Nephron progenitor cell (in vitro differentiated cells): ENCODE data around the gene CGB7.

ENCODE experiments used
- DNase-seq: peaks from one replicate; pipeline ENCODE4 v3.0.0; 2021
- H3K27ac Mint-ChIP-seq: 2 replicates; pipeline ENCODE4 v1.8.0; 2021; ENCODE audit warnings: mild to moderate bottlenecking, moderate library complexity, mixed read lengths
- H3K27me3 Mint-ChIP-seq: 2 replicates; pipeline ENCODE4 v1.8.0; 2021; ENCODE audit warnings: mild to moderate bottlenecking, low read depth, mixed read lengths; ENCODE audit not compliant: poor library complexity
- H3K36me3 Mint-ChIP-seq: 2 replicates; pipeline ENCODE4 v1.8.0; 2021; ENCODE audit warnings: low read depth, mixed read lengths
- H3K4me1 Mint-ChIP-seq: 2 replicates; pipeline ENCODE4 v1.8.0; 2021; ENCODE audit warnings: mixed read lengths
- H3K4me3 Mint-ChIP-seq: 2 replicates; pipeline ENCODE4 v1.8.0; 2021; ENCODE audit warnings: mild to moderate bottlenecking, moderate library complexity, mixed read lengths
- H3K9me3 Mint-ChIP-seq: 2 replicates; pipeline ENCODE4 v1.8.0; 2021; ENCODE audit warnings: mild to moderate bottlenecking, moderate library complexity, mixed read lengths
- TF ChIP-seq, protein P1 (sequence below): fragments of 200-600 bp; sonication (generic); IDR thresholded peaks from 2 replicates; pipeline ENCODE4 v1.5.0; 2021; ENCODE audit warnings: antibody characterized with exemption

The CGB7 gene

DNA sequence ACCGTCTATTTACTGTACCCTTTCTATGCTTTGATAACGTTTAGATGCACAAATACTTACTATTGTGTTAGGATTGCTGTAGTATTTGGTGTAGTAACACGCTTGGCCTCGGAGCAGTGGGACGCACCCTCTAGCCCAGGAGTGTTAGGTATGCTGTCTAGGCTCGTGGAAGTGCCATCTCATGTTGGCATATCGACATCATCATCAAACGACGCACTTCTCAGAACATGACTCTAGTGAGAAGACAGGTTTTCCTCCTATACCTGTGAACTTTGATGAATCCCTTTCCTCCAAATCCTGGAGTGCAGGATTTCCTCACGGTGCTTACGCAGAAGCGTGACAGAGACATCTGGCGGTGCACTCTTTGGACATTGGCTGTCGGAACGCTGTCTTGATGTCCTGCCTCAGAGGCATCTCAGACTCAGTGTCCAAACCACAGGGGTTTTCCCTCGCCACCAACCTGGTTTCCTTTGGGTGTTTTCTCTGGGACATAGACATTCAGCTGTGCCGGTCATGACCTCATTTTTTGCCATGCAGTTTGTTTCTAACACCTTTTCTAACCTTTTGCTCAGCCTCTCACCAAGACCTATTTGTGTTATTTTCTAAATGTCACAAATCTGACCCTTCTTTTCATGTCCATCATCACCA, 34.0 kb upstream of the CGB7 start:
- H3K36me3 Mint-ChIP-seq, result peaks cover 74% of the 10 kb centered on the region
- TF ChIP-seq, protein P1, sequence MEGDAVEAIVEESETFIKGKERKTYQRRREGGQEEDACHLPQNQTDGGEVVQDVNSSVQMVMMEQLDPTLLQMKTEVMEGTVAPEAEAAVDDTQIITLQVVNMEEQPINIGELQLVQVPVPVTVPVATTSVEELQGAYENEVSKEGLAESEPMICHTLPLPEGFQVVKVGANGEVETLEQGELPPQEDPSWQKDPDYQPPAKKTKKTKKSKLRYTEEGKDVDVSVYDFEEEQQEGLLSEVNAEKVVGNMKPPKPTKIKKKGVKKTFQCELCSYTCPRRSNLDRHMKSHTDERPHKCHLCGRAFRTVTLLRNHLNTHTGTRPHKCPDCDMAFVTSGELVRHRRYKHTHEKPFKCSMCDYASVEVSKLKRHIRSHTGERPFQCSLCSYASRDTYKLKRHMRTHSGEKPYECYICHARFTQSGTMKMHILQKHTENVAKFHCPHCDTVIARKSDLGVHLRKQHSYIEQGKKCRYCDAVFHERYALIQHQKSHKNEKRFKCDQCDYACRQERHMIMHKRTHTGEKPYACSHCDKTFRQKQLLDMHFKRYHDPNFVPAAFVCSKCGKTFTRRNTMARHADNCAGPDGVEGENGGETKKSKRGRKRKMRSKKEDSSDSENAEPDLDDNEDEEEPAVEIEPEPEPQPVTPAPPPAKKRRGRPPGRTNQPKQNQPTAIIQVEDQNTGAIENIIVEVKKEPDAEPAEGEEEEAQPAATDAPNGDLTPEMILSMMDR, result no peak
- no peaks in the 10 kb centered on the region for H3K9me3 Mint-ChIP-seq
- no peaks in the 10 kb centered on the region for H3K27me3 Mint-ChIP-seq
- no peak for DNase-seq
- H3K27ac Mint-ChIP-seq, result peak overlapping the region; percentile 74
- H3K4me1 Mint-ChIP-seq, result peaks cover 24% of the 10 kb centered on the region
- no peak overlapping the region for H3K4me3 Mint-ChIP-seq

DNA sequence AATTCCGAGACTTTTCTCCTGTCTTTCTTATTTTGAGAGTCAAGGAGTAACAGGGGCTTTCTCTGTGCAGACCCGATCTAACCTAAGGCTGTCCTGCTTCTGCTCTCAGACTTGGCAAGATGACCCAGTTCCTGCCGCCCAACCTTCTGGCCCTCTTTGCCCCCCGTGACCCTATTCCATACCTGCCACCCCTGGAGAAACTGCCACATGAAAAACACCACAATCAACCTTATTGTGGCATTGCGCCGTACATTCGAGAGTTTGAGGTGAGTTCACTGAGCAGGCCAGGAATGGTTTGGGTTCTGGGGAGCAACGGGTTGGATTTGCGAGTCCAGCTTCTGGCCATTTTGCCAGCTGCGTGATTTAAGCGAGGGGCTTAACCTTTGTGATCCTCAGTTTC, 28.7 kb upstream of the CGB7 start:
- Mint-ChIP-seq H3K36me3 (peaks cover 43% of the 10 kb centered on the region), H3K27me3 (peaks cover 20% of the 10 kb centered on the region), H3K4me1 (peaks cover 41% of the 10 kb centered on the region), H3K9me3 (peaks cover 3% of the 10 kb centered on the region), H3K4me3 (peak overlapping the region; percentile 98), H3K27ac (peak overlapping the region; percentile 94)
- TF ChIP-seq, protein P1, result no peak
- no peak for DNase-seq

DNA sequence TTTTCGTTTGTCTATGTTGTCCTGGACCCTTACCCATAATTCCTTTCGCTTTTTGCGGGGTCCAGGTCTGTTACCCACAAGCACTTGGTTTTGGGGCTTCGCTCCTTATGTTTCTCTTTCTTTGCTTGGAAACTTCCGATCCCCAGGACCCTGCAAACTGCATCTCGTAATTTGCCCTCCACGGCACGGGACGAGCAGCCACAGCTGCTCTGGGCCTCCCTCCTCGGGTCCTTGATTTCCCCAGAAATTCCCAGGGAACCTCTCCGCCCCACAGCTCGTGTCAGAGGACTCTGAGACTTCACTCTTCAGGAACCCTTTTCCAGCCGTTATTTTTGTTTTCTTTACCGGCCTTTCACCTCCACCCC, 28.3 kb upstream of the CGB7 start:
- H3K27me3 Mint-ChIP-seq, result peaks cover 22% of the 10 kb centered on the region
- DNase-seq, result no peak
- TF ChIP-seq, protein P1, result no peak
- peaks cover 39% of the 10 kb centered on the region for H3K36me3 Mint-ChIP-seq
- peak overlapping the region; percentile 94 for H3K27ac Mint-ChIP-seq
- peaks cover 3% of the 10 kb centered on the region for H3K9me3 Mint-ChIP-seq
- H3K4me3 Mint-ChIP-seq, result peak overlapping the region; percentile 98
- H3K4me1 Mint-ChIP-seq, result peaks cover 41% of the 10 kb centered on the region

DNA sequence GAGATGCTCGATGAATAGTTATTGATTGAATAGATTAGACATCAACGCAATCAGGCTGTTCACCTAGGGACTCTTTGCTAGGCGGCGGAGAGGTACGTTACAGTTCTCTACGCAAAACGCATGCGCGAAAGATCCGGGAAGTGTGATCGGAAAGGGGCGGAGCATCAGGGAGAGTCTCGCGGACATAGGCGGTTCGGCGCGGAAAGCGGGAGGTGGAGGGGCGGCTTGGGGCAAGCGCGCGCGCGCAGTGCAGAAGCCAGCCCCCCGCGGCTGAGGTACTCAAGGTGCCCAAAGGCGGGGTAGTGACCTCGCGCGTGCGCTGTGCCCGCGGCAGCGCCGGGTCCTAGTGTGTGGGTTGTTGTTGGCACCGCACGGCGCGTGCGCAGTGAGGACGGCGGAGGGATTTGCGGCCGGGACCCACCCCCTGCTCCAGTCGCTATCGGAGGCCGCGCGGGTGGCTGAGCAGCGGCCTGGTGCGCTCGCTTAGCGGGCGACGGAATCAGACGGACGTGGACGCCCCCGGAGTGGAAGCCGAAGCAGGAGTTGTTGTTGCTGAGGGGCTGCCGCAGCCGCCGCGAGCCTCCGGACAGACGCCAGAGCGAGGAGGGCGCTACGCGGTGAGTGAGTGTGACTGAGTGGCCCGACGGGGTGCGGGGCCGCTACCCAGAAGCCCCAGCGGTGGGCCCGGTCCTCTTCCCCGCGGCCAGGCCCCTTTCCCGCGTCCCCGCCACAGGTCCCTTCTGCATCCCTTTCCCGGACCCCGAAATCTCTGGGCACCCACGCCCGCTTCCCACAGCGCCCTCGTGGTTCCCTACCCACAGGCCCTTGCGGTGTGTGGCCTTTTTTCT, 27.7 kb upstream of the CGB7 start, which contains the start of gene SNRNP70:
Gene SNRNP70, plus strand, starts transcription at position 432 of the 848 bp plus-strand sequence. CDS start 964 bp downstream, outside the sequence.
- DNase-seq, result peak; percentile 99
- peaks cover 39% of the 10 kb centered on the region for H3K4me1 Mint-ChIP-seq
- TF ChIP-seq, protein P1, result no peak
- H3K4me3 Mint-ChIP-seq, result peak within 1 kb of the TSS; percentile 98
- H3K9me3 Mint-ChIP-seq, result peaks cover 3% of the 10 kb centered on the region
- peaks cover 27% of the 10 kb centered on the region for H3K27me3 Mint-ChIP-seq
- H3K36me3 Mint-ChIP-seq, result peaks cover 33% of the 10 kb centered on the region
- H3K27ac Mint-ChIP-seq, result peak within 1 kb of the TSS; percentile 96

DNA sequence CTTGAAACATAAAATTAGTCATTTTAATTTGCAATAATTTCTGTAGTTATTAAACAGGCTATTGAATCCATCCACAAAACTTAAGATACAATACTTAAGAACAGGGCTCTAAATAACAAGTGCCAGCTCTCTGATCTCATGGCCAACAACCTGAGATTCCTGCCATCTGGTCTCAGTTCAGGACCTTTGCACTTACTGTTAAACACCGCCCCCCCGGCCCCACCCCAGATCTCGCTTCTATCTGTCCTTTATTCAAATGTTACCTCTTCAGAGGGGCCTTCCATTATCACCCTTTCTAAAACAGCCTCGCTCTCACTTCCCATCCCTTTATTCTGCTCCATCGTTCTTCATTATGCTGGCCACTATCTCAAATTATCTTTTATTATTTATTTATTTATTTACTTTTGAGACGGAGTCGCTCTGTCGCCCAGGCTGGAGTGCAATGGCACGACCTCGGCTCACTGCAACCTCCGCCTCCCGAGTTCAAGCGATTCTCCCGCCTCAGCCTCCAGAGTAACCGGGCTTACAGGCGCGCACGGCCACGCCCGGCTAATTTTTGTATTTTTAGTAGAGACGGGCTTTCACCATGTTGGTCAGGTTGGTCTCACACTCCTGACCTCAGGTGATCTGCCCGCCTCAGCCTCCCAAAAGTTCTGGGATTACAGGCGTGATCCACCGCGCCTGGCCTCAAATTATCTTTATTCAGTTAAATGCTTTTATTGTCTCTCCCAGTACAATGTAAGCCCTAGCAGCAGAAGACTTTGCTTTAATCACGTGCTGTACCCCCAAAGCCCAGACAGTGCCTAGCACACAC, 26.9 kb upstream of the CGB7 start:
- Mint-ChIP-seq H3K4me1 (peaks cover 34% of the 10 kb centered on the region), H3K27me3 (peaks cover 29% of the 10 kb centered on the region), H3K4me3 (peak overlapping the region; percentile 98), H3K36me3 (peaks cover 27% of the 10 kb centered on the region), H3K27ac (peak overlapping the region; percentile 96), H3K9me3 (peaks cover 3% of the 10 kb centered on the region)
- TF ChIP-seq, protein P1, result no peak
- no peak for DNase-seq
